AG08395 (cell line): Measurements from ENCODE around the gene EXOC4.
"Not testable (repeated sequence)": the region's sequence is repeated elsewhere in the genome, so short reads cannot be mapped to it uniquely, and the experiment has no call there.

Source experiments
- DNase-seq: peaks from one replicate; pipeline ENCODE4 v3.0.0; 2012; ENCODE audit warnings: mixed read lengths, low spot score

EXOC4 gene

GRCh38 chr7:133871757-133872156 lies 618.9 kb downstream of the EXOC4 start:
- no peak for DNase-seq

- DNase-seq, result no peak
Measured at GRCh38 chr7:133873187-133873586, 620.3 kb downstream of the EXOC4 start.

- no peak for DNase-seq
Measured at GRCh38 chr7:133873631-133874030, 620.8 kb downstream of the EXOC4 start.

- no peak for DNase-seq
Measured at GRCh38 chr7:133883591-133883990, 630.7 kb downstream of the EXOC4 start.

GRCh38 chr7:133885213-133885612 lies 632.3 kb downstream of the EXOC4 start:
- no peak for DNase-seq

GRCh38 chr7:133886086-133886485 lies 633.2 kb downstream of the EXOC4 start:
- no peak for DNase-seq

GRCh38 chr7:133886797-133887196 lies 633.9 kb downstream of the EXOC4 start:
- no peak for DNase-seq

GRCh38 chr7:133887459-133887858 lies 634.6 kb downstream of the EXOC4 start:
- DNase-seq, result no peak

- DNase-seq, result no peak
Measured at GRCh38 chr7:133888061-133888930, 635.4 kb downstream of the EXOC4 start.

GRCh38 chr7:133904776-133905175 lies 651.9 kb downstream of the EXOC4 start:
- no peak for DNase-seq

- DNase-seq, result not testable (repeated sequence)
Measured at GRCh38 chr7:133906553-133906952, 653.7 kb downstream of the EXOC4 start.

GRCh38 chr7:133910761-133911160 lies 657.9 kb downstream of the EXOC4 start:
- no peak for DNase-seq

GRCh38 chr7:133911724-133912123 lies 658.8 kb downstream of the EXOC4 start:
- no peak for DNase-seq

GRCh38 chr7:133912916-133913697 lies 660.2 kb downstream of the EXOC4 start:
- DNase-seq, result peak; percentile 53

- no peak for DNase-seq
Measured at GRCh38 chr7:133916621-133917020, 663.7 kb downstream of the EXOC4 start.

GRCh38 chr7:133919810-133920209 lies 666.9 kb downstream of the EXOC4 start:
- no peak for DNase-seq

GRCh38 chr7:133921635-133922182 lies 668.8 kb downstream of the EXOC4 start:
- no peak for DNase-seq

- DNase-seq, result no peak
Measured at GRCh38 chr7:133923974-133924373, 671.1 kb downstream of the EXOC4 start.

GRCh38 chr7:133931053-133931452 lies 678.2 kb downstream of the EXOC4 start:
- DNase-seq, result no peak

GRCh38 chr7:133932591-133932990 lies 679.7 kb downstream of the EXOC4 start:
- DNase-seq, result no peak

GRCh38 chr7:133934262-133934976 lies 681.5 kb downstream of the EXOC4 start:
- no peak for DNase-seq

- peak; percentile 8 for DNase-seq
Measured at GRCh38 chr7:133934977-133935330, 682.1 kb downstream of the EXOC4 start.
